GM23338 (cell line): Measurements from ENCODE around the gene DCBLD2. TPM values are rescaled to one million over a fixed set of nuclear protein-coding genes. Genes with fewer than 3 reads are reported as not detected.

Experiments
- ATAC-seq: fragments of 200-7000 bp; cut with Tn5 transposase; 3 replicates; pipeline ENCODE4 v1.9.1; 2020
- DNase-seq: peaks from one replicate; pipeline ENCODE4 v3.0.0-alpha.2; 2015; ENCODE audit warnings: low spot score
- H2AFZ ChIP-seq: fragments of 200-600 bp; sonication (generic); 2 replicates; pipeline ENCODE4 v1.8.0; 2016; ENCODE audit warnings: antibody characterized with exemption, mild to moderate bottlenecking, moderate library complexity
- H3F3A ChIP-seq: fragments of 200-600 bp; sonication (generic); replicated peaks from 2 replicates; pipeline ENCODE4 v1.8.0; 2017; ENCODE audit warnings: antibody characterized with exemption, mixed run types, low read depth
- H3K27ac ChIP-seq: fragments of 200-600 bp; sonication (generic); 2 replicates; pipeline ENCODE4 v1.6.1; 2016; ENCODE audit warnings: low read depth
- H3K27me3 ChIP-seq: fragments of 200-600 bp; sonication (generic); 2 replicates; pipeline ENCODE4 v1.8.0; 2016; ENCODE audit warnings: mild to moderate bottlenecking, mixed run types, moderate library complexity; ENCODE audit not compliant: insufficient read depth
- H3K36me3 ChIP-seq: fragments of 200-600 bp; sonication (generic); 2 replicates; pipeline ENCODE4 v1.8.0; 2016; ENCODE audit warnings: mild to moderate bottlenecking; ENCODE audit not compliant: insufficient read depth
- H3K4me1 ChIP-seq: fragments of 200-600 bp; sonication (generic); 2 replicates; pipeline ENCODE4 v1.8.0; 2016; ENCODE audit warnings: mild to moderate bottlenecking, moderate library complexity; ENCODE audit not compliant: insufficient read depth
- H3K4me2 ChIP-seq: fragments of 200-600 bp; sonication (generic); 2 replicates; pipeline ENCODE4 v1.7.1; 2017; ENCODE audit warnings: mixed run types
- H3K4me3 ChIP-seq: fragments of 200-600 bp; sonication (generic); 2 replicates; pipeline ENCODE4 v1.6.1; 2016; ENCODE audit warnings: mixed run types
- H3K79me2 ChIP-seq: fragments of 200-600 bp; sonication (generic); replicated peaks from 2 replicates; pipeline ENCODE4 v1.8.0; 2017; ENCODE audit warnings: mild to moderate bottlenecking; ENCODE audit not compliant: insufficient read depth
- H3K9me2 ChIP-seq: fragments of 200-600 bp; sonication (generic); 2 replicates; pipeline ENCODE4 v1.8.0; 2017; ENCODE audit not compliant: insufficient read depth
- H4K20me1 ChIP-seq: fragments of 200-600 bp; sonication (generic); replicated peaks from 2 replicates; pipeline ENCODE4 v1.8.0; 2017; ENCODE audit warnings: mild to moderate bottlenecking; ENCODE audit not compliant: insufficient read depth
- H3K27ac Mint-ChIP-seq: 2 replicates; pipeline ENCODE4 v1.8.0; 2020; ENCODE audit warnings: inconsistent platforms, mild to moderate bottlenecking, moderate library complexity, mixed read lengths
- H3K27me3 Mint-ChIP-seq: 3 replicates; pipeline ENCODE4 v1.8.0; 2022; ENCODE audit warnings: low read depth, mild to moderate bottlenecking, moderate library complexity, mixed read lengths, inconsistent platforms; ENCODE audit not compliant: insufficient read depth, poor library complexity
- H3K36me3 Mint-ChIP-seq: 3 replicates; pipeline ENCODE4 v1.8.0; 2021; ENCODE audit warnings: low read depth, mild to moderate bottlenecking, inconsistent platforms, moderate library complexity, mixed read lengths
- H3K4me1 Mint-ChIP-seq: 3 replicates; pipeline ENCODE4 v1.8.0; 2020; ENCODE audit warnings: mild to moderate bottlenecking, inconsistent platforms, mixed read lengths
- H3K4me3 Mint-ChIP-seq: 3 replicates; pipeline ENCODE4 v1.8.0; 2021; ENCODE audit warnings: moderate library complexity, mild to moderate bottlenecking, inconsistent platforms, mixed read lengths
- H3K9me3 Mint-ChIP-seq: 3 replicates; pipeline ENCODE4 v1.8.0; 2020; ENCODE audit warnings: moderate library complexity, mild to moderate bottlenecking, inconsistent platforms, mixed read lengths
- CREB1 ChIP-seq: fragments of 250-450 bp; sonication (Bioruptor Pico); IDR thresholded peaks from 2 replicates; pipeline ENCODE4 v1.5.0; 2020; ENCODE audit warnings: low read depth, mild to moderate bottlenecking, moderate library complexity
- EZH2 ChIP-seq: fragments of 200-600 bp; sonication (generic); IDR thresholded peaks from one replicate; pipeline ENCODE4 v1.8.0; 2017; ENCODE audit warnings: antibody characterized with exemption, mild to moderate bottlenecking, low read depth; ENCODE audit not compliant: unreplicated experiment
- EZH2phosphoT487 ChIP-seq: fragments of 200-600 bp; sonication (generic); IDR thresholded peaks from one replicate; pipeline ENCODE4 v1.8.1; 2018; ENCODE audit warnings: antibody characterized with exemption; ENCODE audit not compliant: unreplicated experiment
- JUNB ChIP-seq: IDR thresholded peaks from one replicate; pipeline ENCODE4 v1.6.1; 2016; ENCODE audit warnings: antibody characterized with exemption; ENCODE audit not compliant: unreplicated experiment
- NANOG ChIP-seq: IDR thresholded peaks from 2 replicates; pipeline ENCODE4 v1.6.1; 2016; ENCODE audit warnings: antibody characterized with exemption, borderline replicate concordance
- POLR2AphosphoS5 ChIP-seq: IDR thresholded peaks from 2 replicates; pipeline ENCODE4 v1.6.1; 2016; ENCODE audit warnings: antibody characterized with exemption, low read depth
- STAT1 ChIP-seq: IDR thresholded peaks from one replicate; pipeline ENCODE4 v1.6.1; 2016; ENCODE audit warnings: antibody characterized with exemption; ENCODE audit not compliant: unreplicated experiment
- ZNF114 ChIP-seq: fragments of 250-450 bp; sonication (Bioruptor Pico); IDR thresholded peaks from 2 replicates; pipeline ENCODE4 v1.5.0; 2020; ENCODE audit warnings: mild to moderate bottlenecking, moderate library complexity
- ZNF331 ChIP-seq: fragments of 250-450 bp; sonication (Bioruptor Pico); IDR thresholded peaks from 2 replicates; pipeline ENCODE4 v1.5.0; 2020; ENCODE audit warnings: low read depth, mild to moderate bottlenecking, moderate library complexity
- polyA plus RNA-seq: library from polyadenylated mRNA; unstranded; fragments of >200 nt; fragmentation: Nextera tagmentation; extraction: Ambion mirVana; gene quantifications from 2 replicates; pipeline ENCODE4 v1.2.1, GENCODE V29; 2016
- total RNA-seq: library from RNA; depleted of rRNA; stranded (reverse); fragments of >200 nt; shearing (Covaris generic); gene quantifications from 2 replicates; pipeline ENCODE4 v1.2.3, GENCODE V29; 2014
- TF ChIP-seq, protein P1 (sequence below), 2 experiments: fragments of 200-600 bp in 1 of 2; sonication (generic) in 1 of 2; conservative IDR thresholded peaks; 2 replicates each; pipeline versions ENCODE4 v1.5.1 to v1.6.1; 2016 to 2017; ENCODE audit warnings: antibody characterized with exemption in 2 of 2, low read depth in 2 of 2, mild to moderate bottlenecking in 2 of 2, moderate library complexity in 1 of 2
- TF ChIP-seq, protein P2 (sequence below): fragments of 250-450 bp; sonication (Bioruptor Pico); IDR thresholded peaks from 2 replicates; pipeline ENCODE4 v1.5.0; 2020; ENCODE audit warnings: mild to moderate bottlenecking, moderate library complexity
- TF ChIP-seq, protein P3 (sequence below): IDR thresholded peaks from 2 replicates; pipeline ENCODE4 v1.6.1; 2016; ENCODE audit warnings: antibody characterized with exemption
- TF ChIP-seq, protein P4 (sequence below): IDR thresholded peaks from one replicate; pipeline ENCODE4 v1.6.1; 2018; ENCODE audit warnings: antibody characterized with exemption; ENCODE audit not compliant: unreplicated experiment

Gene DCBLD2
- total and polyA plus RNA-seq, 2 experiments from 2014 or later, result 25.9 to 69.7 TPM

DNA sequence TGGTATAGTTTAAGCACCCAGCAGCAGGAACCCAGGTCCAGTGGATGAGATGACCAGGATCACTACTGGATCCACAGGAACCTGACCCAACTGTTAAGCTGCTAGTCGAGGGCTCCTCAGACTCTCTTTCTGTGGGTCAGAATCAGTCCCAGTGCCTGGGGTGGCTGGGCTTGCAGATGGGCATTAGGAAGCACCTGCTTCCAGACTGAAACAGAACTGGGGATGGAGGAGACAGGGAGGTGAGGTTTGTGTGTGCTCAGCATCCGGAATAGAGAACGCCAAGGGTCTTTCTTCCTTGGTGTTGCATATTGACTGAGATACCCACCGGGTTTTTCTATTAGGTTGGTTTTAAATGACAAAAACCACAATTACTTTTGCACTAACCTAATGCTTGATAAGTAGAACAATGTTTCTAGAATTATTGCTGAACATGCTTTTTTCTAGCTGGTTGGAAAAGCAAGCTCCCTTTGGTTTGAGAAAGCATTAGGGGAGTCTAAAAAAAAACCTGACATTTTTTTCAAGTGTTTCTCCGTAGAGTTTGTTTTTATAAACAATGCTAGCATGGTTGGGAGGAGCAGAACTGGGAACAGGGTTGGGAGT, 137.6 kb downstream of the DCBLD2 start:
- Histone ChIP-seq H4K20me1 (no peaks in the 10 kb centered on the region), H3K27me3 (no peaks in the 10 kb centered on the region), H3K79me2 (no peaks in the 10 kb centered on the region), H3K36me3 (no peaks in the 10 kb centered on the region), H3K9me2 (no peaks in the 10 kb centered on the region), H3K4me1 (peaks cover 13% of the 10 kb centered on the region), H3K4me2 (0 out of 2 replicates have a peak overlapping the region, but pooled peaks have one; percentile 15), H3K27ac (no peak overlapping the region), H3F3A (no peaks in the 10 kb centered on the region), H2AFZ (no peak overlapping the region; the same call in 1 of the 2 replicates), H3K4me3 (no peak overlapping the region)
- H3K9me3 Mint-ChIP-seq, result no peaks in the 10 kb centered on the region
- H3K27me3 Mint-ChIP-seq, result peaks cover 4% of the 10 kb centered on the region
- TF ChIP-seq ZNF331 (CRISPR knock-in tag) (no peak), JUNB (no peak), NANOG (no peak), POLR2AphosphoS5 (no peak), STAT1 (no peak), CREB1 (CRISPR knock-in tag) (no peak), ZNF114 (CRISPR knock-in tag) (no peak), EZH2phosphoT487 (no peak), EZH2 (no peak)
- TF ChIP-seq, protein P1, sequence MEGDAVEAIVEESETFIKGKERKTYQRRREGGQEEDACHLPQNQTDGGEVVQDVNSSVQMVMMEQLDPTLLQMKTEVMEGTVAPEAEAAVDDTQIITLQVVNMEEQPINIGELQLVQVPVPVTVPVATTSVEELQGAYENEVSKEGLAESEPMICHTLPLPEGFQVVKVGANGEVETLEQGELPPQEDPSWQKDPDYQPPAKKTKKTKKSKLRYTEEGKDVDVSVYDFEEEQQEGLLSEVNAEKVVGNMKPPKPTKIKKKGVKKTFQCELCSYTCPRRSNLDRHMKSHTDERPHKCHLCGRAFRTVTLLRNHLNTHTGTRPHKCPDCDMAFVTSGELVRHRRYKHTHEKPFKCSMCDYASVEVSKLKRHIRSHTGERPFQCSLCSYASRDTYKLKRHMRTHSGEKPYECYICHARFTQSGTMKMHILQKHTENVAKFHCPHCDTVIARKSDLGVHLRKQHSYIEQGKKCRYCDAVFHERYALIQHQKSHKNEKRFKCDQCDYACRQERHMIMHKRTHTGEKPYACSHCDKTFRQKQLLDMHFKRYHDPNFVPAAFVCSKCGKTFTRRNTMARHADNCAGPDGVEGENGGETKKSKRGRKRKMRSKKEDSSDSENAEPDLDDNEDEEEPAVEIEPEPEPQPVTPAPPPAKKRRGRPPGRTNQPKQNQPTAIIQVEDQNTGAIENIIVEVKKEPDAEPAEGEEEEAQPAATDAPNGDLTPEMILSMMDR (conservative IDR thresholded peaks at IDR 0.05; ENCODE audit: low read depth in 2 of 2), result no peak
- TF ChIP-seq, protein P2, sequence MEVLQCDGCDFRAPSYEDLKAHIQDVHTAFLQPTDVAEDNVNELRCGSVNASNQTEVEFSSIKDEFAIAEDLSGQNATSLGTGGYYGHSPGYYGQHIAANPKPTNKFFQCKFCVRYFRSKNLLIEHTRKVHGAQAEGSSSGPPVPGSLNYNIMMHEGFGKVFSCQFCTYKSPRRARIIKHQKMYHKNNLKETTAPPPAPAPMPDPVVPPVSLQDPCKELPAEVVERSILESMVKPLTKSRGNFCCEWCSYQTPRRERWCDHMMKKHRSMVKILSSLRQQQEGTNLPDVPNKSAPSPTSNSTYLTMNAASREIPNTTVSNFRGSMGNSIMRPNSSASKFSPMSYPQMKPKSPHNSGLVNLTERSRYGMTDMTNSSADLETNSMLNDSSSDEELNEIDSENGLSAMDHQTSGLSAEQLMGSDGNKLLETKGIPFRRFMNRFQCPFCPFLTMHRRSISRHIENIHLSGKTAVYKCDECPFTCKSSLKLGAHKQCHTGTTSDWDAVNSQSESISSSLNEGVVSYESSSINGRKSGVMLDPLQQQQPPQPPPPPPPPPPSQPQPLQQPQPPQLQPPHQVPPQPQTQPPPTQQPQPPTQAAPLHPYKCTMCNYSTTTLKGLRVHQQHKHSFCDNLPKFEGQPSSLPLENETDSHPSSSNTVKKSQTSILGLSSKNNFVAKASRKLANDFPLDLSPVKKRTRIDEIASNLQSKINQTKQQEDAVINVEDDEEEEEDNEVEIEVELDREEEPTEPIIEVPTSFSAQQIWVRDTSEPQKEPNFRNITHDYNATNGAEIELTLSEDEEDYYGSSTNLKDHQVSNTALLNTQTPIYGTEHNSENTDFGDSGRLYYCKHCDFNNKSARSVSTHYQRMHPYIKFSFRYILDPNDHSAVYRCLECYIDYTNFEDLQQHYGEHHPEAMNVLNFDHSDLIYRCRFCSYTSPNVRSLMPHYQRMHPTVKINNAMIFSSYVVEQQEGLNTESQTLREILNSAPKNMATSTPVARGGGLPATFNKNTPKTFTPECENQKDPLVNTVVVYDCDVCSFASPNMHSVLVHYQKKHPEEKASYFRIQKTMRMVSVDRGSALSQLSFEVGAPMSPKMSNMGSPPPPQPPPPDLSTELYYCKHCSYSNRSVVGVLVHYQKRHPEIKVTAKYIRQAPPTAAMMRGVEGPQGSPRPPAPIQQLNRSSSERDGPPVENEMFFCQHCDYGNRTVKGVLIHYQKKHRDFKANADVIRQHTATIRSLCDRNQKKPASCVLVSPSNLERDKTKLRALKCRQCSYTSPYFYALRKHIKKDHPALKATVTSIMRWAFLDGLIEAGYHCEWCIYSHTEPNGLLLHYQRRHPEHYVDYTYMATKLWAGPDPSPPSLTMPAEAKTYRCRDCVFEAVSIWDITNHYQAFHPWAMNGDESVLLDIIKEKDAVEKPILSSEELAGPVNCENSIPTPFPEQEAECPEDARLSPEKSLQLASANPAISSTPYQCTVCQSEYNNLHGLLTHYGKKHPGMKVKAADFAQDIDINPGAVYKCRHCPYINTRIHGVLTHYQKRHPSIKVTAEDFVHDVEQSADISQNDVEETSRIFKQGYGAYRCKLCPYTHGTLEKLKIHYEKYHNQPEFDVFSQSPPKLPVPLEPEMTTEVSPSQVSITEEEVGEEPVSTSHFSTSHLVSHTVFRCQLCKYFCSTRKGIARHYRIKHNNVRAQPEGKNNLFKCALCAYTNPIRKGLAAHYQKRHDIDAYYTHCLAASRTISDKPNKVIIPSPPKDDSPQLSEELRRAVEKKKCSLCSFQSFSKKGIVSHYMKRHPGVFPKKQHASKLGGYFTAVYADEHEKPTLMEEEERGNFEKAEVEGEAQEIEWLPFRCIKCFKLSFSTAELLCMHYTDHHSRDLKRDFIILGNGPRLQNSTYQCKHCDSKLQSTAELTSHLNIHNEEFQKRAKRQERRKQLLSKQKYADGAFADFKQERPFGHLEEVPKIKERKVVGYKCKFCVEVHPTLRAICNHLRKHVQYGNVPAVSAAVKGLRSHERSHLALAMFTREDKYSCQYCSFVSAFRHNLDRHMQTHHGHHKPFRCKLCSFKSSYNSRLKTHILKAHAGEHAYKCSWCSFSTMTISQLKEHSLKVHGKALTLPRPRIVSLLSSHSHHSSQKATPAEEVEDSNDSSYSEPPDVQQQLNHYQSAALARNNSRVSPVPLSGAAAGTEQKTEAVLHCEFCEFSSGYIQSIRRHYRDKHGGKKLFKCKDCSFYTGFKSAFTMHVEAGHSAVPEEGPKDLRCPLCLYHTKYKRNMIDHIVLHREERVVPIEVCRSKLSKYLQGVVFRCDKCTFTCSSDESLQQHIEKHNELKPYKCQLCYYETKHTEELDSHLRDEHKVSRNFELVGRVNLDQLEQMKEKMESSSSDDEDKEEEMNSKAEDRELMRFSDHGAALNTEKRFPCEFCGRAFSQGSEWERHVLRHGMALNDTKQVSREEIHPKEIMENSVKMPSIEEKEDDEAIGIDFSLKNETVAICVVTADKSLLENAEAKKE (CRISPR knock-in tag), result no peak
- TF ChIP-seq, protein P3, sequence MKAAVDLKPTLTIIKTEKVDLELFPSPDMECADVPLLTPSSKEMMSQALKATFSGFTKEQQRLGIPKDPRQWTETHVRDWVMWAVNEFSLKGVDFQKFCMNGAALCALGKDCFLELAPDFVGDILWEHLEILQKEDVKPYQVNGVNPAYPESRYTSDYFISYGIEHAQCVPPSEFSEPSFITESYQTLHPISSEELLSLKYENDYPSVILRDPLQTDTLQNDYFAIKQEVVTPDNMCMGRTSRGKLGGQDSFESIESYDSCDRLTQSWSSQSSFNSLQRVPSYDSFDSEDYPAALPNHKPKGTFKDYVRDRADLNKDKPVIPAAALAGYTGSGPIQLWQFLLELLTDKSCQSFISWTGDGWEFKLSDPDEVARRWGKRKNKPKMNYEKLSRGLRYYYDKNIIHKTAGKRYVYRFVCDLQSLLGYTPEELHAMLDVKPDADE, result no peak
- TF ChIP-seq, protein P4, sequence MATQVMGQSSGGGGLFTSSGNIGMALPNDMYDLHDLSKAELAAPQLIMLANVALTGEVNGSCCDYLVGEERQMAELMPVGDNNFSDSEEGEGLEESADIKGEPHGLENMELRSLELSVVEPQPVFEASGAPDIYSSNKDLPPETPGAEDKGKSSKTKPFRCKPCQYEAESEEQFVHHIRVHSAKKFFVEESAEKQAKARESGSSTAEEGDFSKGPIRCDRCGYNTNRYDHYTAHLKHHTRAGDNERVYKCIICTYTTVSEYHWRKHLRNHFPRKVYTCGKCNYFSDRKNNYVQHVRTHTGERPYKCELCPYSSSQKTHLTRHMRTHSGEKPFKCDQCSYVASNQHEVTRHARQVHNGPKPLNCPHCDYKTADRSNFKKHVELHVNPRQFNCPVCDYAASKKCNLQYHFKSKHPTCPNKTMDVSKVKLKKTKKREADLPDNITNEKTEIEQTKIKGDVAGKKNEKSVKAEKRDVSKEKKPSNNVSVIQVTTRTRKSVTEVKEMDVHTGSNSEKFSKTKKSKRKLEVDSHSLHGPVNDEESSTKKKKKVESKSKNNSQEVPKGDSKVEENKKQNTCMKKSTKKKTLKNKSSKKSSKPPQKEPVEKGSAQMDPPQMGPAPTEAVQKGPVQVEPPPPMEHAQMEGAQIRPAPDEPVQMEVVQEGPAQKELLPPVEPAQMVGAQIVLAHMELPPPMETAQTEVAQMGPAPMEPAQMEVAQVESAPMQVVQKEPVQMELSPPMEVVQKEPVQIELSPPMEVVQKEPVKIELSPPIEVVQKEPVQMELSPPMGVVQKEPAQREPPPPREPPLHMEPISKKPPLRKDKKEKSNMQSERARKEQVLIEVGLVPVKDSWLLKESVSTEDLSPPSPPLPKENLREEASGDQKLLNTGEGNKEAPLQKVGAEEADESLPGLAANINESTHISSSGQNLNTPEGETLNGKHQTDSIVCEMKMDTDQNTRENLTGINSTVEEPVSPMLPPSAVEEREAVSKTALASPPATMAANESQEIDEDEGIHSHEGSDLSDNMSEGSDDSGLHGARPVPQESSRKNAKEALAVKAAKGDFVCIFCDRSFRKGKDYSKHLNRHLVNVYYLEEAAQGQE, result no peak
- DNase-seq (no peak), ATAC-seq (peak; percentile 35)
- peaks cover 33% of the 10 kb centered on the region for H3K4me1 Mint-ChIP-seq
- H3K27ac Mint-ChIP-seq, result no peak overlapping the region; the same call in 1 of the 2 replicates
- H3K36me3 Mint-ChIP-seq, result no peaks in the 10 kb centered on the region
- no peak overlapping the region for H3K4me3 Mint-ChIP-seq
